HG03565 (cell line): ENCODE data around the gene COMMD10.
"Not testable (repeated sequence)": the region's sequence is repeated elsewhere in the genome, so short reads cannot be mapped to it uniquely, and the experiment has no call there.

Source experiments
- ATAC-seq: cut with Tn5 transposase; IDR thresholded peaks from one replicate; pipeline ENCODE4 v1.9.1; 2021; ENCODE audit warnings: mild to moderate bottlenecking, moderate library complexity; ENCODE audit not compliant: unreplicated experiment

COMMD10 gene

GRCh38 chr5:116091416-116091815 lies 6.6 kb downstream of the COMMD10 start:
- no peak for ATAC-seq

DNA sequence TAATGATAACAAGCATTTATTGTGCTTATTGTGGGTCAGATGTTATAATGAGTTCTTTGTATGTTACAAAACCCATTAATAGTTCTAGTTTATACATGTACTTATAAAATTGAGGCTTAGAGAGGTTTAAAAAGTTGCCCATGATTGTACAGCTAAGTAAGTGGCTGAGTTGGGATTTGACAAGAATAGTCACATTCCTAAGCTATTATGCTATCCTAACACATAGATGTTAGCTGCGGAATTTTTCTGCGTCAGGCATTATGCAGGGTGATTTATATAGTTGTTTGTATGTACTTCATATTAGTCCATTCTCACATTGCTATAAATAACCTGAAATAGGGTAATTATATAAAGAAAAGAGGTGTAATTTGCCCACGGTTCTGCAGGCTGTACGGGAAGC lies 12.5 kb downstream of the COMMD10 start:
- ATAC-seq: no peak

DNA sequence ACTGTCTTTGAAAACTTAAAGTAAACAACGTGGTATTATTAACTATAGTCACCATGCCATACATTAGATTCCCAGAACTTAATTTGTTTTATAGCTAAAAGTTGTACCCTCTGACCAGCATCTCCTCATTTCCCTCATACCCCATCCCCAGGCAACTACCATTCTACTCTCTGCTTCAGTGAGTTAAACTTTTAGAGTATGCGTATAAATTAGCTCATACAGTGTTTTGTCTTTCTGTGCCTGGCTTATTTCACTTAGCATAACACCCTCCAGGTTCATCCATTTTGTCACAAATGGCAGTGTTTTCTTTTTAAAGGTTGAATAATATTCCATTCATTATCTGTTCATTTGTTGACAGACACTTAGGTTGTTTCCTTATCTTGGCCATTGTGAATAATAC lies 14.2 kb downstream of the COMMD10 start:
- ATAC-seq: no peak

DNA sequence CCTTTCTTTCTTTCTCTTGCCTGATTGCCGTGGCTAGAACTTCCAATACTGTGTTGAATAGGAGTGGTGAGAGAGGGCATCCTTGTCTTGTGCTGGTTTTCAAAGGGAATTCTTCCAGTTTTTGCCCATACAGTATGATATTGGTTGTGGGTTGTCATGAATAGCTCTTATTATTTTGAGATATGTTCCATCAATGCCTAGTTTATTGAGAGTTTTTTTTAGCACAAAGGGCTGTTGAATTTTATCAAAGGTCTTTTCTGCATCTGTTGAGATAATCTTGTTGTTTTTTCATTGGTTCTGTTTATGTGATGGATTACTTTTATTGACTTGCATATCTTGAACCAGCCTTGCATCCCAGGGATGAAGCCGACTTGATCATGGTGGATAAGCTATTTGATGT lies 20.1 kb downstream of the COMMD10 start:
- not testable (repeated sequence) for ATAC-seq

DNA sequence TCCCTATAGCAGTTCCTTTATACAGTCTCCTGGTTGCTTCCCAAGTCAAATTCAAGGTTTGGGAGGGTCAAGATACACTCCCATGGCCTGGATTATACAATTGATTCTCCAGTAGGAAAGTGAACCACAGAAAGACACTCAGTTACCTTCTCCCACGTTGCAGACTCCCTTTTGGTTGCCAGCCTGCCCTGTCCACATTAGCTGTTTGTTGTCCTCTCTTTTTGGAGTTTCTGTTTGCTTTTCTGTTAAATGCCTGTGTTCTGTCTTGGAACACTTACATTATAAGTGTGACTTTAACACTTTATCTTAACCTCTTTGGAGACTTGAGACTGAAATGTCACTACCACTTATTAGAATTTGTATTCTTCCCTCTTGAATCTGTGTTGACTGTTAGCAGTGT lies 30.3 kb downstream of the COMMD10 start:
- ATAC-seq: no peak

GRCh38 chr5:116130471-116130870 lies 45.6 kb downstream of the COMMD10 start:
- no peak for ATAC-seq

DNA sequence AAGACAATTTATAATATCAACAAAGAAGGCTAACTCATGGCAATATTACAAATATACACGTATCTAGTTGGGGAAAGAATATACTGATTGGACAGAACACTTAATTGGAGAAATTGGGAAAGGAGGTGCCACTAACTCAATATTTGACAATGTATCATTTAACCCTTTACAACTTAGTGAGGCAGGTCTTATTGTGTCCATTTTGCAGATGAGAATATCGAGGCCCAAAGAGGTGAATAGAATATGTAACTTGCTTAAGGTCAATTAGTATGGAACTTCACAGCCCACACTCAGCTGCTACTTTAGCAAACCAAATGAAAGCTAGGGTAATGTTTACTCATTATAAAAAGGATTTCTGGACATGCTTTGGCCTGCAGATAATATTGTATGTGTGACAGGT lies 46.2 kb downstream of the COMMD10 start:
- ATAC-seq: no peak

DNA sequence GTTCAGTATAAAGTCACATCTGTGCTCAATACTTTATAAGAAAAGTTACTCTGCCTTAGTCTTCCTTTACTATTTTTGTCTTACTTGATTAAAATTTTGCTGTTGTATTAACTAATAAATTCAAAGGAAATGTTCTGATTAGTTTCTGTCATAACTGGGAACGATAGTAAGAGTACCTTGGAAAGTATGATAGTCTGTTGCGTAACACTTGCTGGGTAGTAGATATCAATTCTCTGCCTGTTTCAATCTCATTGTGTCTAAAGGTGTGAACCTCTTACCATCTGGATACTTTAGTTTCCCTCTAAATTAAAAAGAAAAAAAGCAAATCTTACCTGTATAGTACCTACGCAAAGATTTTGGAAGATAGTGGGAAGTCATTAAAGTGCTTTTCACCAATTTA lies 48.5 kb downstream of the COMMD10 start:
- ATAC-seq: no peak

DNA sequence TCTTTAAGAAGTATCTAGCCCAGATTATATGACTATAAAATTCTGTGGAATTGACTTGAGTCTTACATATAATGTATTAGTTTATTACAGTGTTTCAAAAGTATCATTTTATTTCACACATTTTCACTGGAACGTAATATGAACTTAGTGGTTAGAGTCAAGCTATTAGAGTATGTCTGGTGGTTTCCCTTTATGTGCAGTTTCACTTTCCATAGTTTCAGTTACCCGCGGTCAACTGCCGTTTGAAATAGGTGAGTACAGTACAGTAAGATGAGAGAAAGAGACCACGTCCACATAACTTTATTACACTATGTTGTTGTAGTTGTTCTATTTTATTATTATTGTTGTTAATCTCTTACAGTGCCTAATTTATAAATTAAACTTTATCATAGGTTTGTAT lies 50.5 kb downstream of the COMMD10 start:
- peak; percentile 98 for ATAC-seq

DNA sequence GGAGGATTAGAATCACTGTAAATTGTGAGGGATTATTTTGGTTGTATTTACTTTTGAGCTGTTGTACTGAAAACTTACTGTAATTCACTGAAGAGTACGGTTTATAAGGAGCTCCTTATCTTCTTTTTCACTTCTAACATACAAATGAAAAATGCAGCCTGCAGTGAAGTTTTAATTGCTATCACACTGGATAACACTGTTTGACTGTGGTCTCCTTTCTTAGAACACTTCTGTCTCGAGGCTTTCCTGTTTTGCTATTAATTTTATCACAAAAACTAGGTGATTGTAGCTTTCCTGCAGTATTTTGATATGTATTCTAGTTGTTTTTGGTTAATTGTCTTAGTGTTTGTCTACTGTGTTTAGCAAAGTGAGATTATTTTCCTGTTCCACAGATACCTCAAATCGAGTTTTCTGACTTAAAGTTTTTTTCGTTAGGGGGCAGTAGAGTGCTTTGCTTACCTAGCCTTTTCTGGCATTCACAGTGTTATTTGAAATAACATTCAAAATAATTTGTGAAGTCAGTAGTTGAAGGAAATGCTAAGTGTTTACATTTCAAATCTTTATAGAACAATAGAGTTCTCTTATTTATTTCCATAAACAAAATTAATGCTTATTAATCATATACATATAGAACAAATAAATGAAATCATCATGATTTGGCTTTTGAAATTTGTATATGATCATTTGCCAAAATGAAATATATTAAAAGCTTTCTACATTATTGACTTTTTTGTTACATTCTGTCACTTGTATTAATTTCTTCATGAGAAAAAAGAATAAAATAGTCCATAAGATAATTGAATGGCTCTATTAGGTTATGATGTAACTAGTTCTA lies 52.9 kb downstream of the COMMD10 start:
- no peak for ATAC-seq

DNA sequence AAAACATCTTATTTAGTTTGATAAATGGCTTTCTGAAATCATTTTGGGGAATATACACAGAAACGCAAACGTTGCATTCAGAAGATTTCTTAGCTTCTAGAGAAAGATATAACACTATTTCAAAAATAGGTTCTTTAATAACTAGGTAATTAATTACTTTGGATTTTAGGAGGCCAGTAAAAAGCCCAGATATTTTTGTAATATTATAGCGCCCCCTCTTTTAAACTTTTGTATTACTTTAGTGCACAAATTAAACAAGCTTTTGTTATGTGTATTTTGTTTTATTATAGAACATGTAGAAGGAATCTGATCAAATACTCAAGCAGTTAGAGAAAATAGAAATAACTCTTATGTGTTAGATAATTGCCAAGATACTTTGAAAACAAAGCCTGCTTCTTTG lies 57.7 kb downstream of the COMMD10 start:
- no peak for ATAC-seq

- no peak for ATAC-seq
These were observed 59.3 kb downstream of the COMMD10 start for GRCh38 chr5:116144103-116144502.

- no peak for ATAC-seq
These were observed 60.2 kb downstream of the COMMD10 start for GRCh38 chr5:116144991-116145390.

GRCh38 chr5:116145416-116145815 lies 60.6 kb downstream of the COMMD10 start:
- no peak for ATAC-seq

DNA sequence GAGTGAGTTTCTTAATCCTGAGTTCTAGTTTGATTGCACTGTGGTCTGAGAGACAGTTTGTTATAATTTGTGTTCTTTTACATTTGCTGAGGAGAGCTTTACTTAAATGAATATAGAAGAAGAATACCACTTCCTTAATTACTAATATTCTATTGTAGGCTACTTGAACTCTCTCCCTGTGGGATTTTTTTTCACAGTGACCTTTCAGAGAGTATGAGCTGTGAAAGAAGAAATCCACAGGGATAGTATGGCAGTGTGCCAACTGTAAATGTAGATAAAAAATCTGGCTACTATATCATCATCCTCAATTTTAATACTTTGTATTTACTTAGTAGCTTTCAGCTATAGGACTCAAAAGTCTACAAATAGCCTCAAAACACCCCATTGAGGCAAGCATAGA lies 67.3 kb downstream of the COMMD10 start:
- no peak for ATAC-seq

DNA sequence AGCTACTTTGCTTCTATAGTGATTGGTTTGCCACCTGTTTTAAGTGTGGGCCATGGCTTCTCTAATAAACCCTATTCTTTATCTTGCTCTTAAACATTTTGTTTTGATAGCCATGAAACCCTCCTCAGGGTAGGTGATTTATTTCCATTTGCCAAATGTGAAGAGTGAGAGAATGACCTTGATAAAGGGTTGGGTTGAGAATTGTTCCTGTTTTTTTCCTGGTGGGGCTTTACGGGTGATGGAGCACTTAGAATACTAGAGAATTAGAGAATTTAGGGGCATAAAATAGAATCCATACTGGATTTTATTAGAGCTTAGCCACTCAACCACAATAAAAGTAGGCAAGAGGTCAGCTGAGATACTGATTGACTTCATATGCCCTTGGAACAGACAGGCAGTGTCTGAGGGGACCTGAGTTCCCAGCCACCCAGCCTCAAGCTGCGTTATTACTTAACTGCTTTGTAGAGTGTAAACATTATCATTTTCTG lies 68.9 kb downstream of the COMMD10 start:
- ATAC-seq: no peak

- ATAC-seq: no peak
These were observed 69.4 kb downstream of the COMMD10 start for GRCh38 chr5:116154252-116154651.

DNA sequence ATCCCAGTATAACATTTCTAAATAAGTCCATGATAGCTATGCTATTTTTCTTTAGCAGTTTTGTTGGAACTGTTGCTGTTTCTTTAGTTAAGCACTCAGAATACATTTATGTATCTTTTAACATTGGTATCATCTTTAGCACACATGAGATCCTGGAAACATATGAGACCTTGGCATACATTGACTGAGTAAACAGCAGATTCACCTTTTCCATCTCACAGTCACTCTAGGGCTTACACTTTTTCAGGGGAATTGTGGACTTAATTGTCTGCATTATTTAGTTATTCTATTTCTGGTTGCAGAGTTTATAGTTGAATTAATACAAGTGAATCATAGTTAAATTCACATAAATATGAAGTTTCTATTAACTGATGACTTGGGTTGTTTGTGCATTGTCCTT lies 70.1 kb downstream of the COMMD10 start:
- ATAC-seq: no peak

GRCh38 chr5:116157902-116158301 lies 73.1 kb downstream of the COMMD10 start:
- no peak for ATAC-seq

DNA sequence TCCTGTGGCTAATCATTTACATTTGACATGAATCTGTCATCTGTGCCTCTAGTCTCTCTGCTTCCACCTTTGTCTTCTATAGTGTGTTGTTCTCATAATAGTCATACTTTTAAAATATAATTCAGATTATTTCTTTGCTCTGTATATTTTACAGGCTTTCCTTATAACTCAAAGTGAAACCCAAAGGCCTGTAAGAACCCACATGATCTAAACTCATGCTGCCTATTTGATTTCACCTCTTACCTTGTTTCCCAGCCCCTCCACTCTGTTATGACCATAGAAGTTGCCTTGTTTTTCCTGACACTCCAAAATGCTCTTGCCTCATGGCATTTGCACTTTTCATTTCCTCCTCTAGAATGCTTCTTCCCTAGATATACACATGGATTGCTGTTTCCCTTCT lies 74.2 kb downstream of the COMMD10 start:
- ATAC-seq: no peak

DNA sequence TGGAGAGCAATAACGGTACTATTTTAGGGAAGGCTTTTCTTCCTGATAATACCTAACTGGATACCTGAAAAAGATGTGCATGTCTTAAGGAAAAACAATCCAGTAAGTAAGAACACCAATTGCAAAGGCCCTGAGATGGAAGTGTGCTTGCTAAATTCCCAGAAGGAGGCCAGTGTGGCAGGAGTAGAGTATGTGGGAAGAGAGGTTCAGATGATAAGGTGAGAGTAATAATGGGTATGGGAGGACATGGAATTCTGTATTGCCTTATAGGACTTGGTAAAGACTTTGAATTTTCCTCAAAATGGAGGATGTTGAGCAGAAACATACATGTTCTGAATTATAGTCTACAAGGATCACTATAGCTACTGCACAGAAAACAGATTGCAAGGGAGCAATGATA lies 89.3 kb downstream of the COMMD10 start:
- no peak for ATAC-seq

DNA sequence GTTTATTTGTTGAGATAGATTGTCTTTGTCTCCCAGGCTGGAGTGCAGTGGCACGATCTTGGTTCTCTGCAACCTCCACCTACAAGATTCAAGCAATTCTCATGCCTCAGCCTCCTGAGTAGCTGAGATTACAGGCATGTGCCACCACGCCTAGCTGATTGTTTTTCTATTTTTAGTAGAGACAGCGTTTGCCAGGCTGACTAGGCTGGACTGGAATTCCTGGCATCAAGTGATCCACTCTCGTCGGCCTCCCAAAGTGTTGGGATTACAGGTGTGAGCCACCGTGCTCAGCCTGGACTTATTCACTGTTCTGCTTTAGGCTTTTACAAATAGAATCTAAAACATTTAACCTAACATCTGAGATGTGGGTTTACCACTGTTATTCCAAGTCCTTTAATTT lies 91.3 kb downstream of the COMMD10 start:
- ATAC-seq: no peak

GRCh38 chr5:116178925-116179324 lies 94.1 kb downstream of the COMMD10 start:
- no peak for ATAC-seq
